ENCODE data around the gene AATF. TPM values are rescaled to one million over a fixed set of nuclear protein-coding genes. Genes with fewer than 3 reads are reported as not detected.

The AATF gene
- total and polyA plus RNA-seq, 9 of the 15 experiments (the other 6 are each of a cell fraction or from before 2014, with no cell fraction given): 34.5 to 133 (median 90.1) TPM

DNA sequence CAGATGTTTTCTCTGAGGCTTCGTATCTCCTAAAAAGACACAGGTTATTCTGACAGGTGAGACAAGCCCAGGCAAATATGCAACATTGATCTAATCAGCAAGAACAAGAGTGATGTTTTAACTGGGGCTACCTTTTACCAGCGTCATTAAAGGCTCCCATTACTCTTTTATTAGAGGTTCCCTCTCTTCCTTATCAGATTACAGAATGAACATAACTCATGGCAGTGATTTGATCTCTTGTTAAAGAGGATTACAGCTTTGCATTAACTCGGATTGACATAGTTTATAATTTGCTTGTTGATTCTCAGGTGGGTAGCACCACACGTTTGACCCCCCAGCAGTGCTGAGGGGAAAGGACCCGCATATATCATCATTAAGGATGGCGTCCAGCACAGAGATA is 90.5 kb downstream of the AATF start (continued):
- no peak for TF ChIP-seq CAMTA2 (CRISPR knock-in tag; conservative IDR thresholded peaks at IDR 0.05)
- TF ChIP-seq, protein P1, sequence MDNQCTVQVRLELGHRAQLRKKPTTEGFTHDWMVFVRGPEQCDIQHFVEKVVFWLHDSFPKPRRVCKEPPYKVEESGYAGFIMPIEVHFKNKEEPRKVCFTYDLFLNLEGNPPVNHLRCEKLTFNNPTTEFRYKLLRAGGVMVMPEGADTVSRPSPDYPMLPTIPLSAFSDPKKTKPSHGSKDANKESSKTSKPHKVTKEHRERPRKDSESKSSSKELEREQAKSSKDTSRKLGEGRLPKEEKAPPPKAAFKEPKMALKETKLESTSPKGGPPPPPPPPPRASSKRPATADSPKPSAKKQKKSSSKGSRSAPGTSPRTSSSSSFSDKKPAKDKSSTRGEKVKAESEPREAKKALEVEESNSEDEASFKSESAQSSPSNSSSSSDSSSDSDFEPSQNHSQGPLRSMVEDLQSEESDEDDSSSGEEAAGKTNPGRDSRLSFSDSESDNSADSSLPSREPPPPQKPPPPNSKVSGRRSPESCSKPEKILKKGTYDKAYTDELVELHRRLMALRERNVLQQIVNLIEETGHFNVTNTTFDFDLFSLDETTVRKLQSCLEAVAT (IDR thresholded peaks at IDR 0.05): no peak
- no peak for TF ChIP-seq PHF20 (IDR thresholded peaks at IDR 0.05; ENCODE audit: partially characterized antibody)
- no peak for TF ChIP-seq PCBP2 (IDR thresholded peaks at IDR 0.05; ENCODE audit: low read depth, low read length, poor library complexity, severe bottlenecking)
- no peak for TF ChIP-seq FOXJ2 (tag; IDR thresholded peaks at IDR 0.05)
- no peak for TF ChIP-seq LCOR (CRISPR knock-in tag; IDR thresholded peaks at IDR 0.05)
- no peak for TF ChIP-seq TCF7 (IDR thresholded peaks at IDR 0.05; ENCODE audit: borderline replicate concordance)
- no peak for TF ChIP-seq SUPT5H (IDR thresholded peaks at IDR 0.05)
- TF ChIP-seq, protein P2, sequence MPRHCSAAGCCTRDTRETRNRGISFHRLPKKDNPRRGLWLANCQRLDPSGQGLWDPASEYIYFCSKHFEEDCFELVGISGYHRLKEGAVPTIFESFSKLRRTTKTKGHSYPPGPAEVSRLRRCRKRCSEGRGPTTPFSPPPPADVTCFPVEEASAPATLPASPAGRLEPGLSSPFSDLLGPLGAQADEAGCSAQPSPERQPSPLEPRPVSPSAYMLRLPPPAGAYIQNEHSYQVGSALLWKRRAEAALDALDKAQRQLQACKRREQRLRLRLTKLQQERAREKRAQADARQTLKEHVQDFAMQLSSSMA (CRISPR knock-in tag; IDR thresholded peaks at IDR 0.05): no peak
- TF ChIP-seq MEF2D (tag; conservative IDR thresholded peaks at IDR 0.05; ENCODE audit: low read depth): no peak
- no peak for TF ChIP-seq RBFOX2 (IDR thresholded peaks at IDR 0.05; ENCODE audit: low read depth, low read length)
- no peak for TF ChIP-seq KLF16 (IDR thresholded peaks at IDR 0.05)
- TF ChIP-seq HNRNPK (IDR thresholded peaks at IDR 0.05; ENCODE audit: low read depth, low read length, poor library complexity, severe bottlenecking): no peak
- no peak for TF ChIP-seq MAZ (CRISPR knock-in tag; conservative IDR thresholded peaks at IDR 0.05 in 1 of 2, IDR thresholded peaks at IDR 0.05 in 1 of 2)
